ENCODE measurements around the gene TMEM184A. TPM values are rescaled to one million over a fixed set of nuclear protein-coding genes. Genes with fewer than 3 reads are reported as not detected.

The TMEM184A gene
- total and polyA plus RNA-seq, 2 of the 4 experiments (the other 2 are of a cell fraction), result 0.36 to 1.9 TPM

GRCh38 chr7:1579481-1580421 is 23.7 kb upstream of the TMEM184A start:
- H3K4me2 ChIP-seq (ENCODE audit: low read depth, low read length), result 0 out of 2 replicates have a peak overlapping the region, but pooled peaks have one; percentile 50
- ChIA-PET POLR2A (ENCODE audit: unreplicated experiment) (no interaction called here), CTCF (interaction anchor here (0.6 kb wide), 1 partner anchor 768 kb away, joined by 6 read pairs; no protein-coding TSS in a partner anchor)
- in situ Hi-C loops (cut with MboI; ENCODE audit: low sequenced_read_pairs), result loop anchor here (10.0 kb wide), 2 partner anchors 625 to 765 kb away; no protein-coding TSS in a partner anchor
- no peak overlapping the region for H3K4me3 ChIP-seq (ENCODE audit: insufficient read depth, low read depth, low read length)
- intact Hi-C loops (cut with micrococcal nuclease), result loop anchor here (1.0 kb wide), 1 partner anchor 630 kb away; no protein-coding TSS in a partner anchor
- H3K14ac ChIP-seq (replicated peaks; ENCODE audit: low read depth, low read length), result no peak overlapping the region
- no peak overlapping the region for H2BK120ac ChIP-seq (ENCODE audit: low read depth, low read length)
- H3K36me3 ChIP-seq (ENCODE audit: control insufficient read depth, insufficient read depth, low read length), result no peaks in the 10 kb centered on the region
- no peak overlapping the region for H3K9ac ChIP-seq (ENCODE audit: low read depth, low read length)
- dilution Hi-C loops (cut with HindIII; ENCODE audit: low sequenced_read_pairs, unreplicated experiment), result no loop called here
- H2AFZ ChIP-seq (replicated peaks; ENCODE audit: low read length, poor library complexity), result peak overlapping the region; percentile 71
- H3K9me3 ChIP-seq (ENCODE audit: control insufficient read depth, insufficient read depth, low read length), result no peaks in the 10 kb centered on the region
- no peak overlapping the region for H4K8ac ChIP-seq (ENCODE audit: low read depth in 2 of 2, low read length in 2 of 2)
- H3K23ac ChIP-seq (ENCODE audit: low read depth, low read length), result no peak overlapping the region
- H3K4me1 ChIP-seq (ENCODE audit: control insufficient read depth, insufficient read depth, low read length), result no peaks in the 10 kb centered on the region
- no peak overlapping the region for H2AK5ac ChIP-seq (ENCODE audit: low read depth, low read length)
- H2BK20ac ChIP-seq (ENCODE audit: low read depth, low read length), result no peak overlapping the region
- no peak overlapping the region for H3K27ac ChIP-seq (ENCODE audit: insufficient read depth, low read length)
- H4K20me1 ChIP-seq (ENCODE audit: insufficient read depth, low read length), result no peaks in the 10 kb centered on the region
- no peak overlapping the region for H2AK9ac ChIP-seq (replicated peaks; ENCODE audit: low read depth, low read length, poor library complexity)
- H4K91ac ChIP-seq (ENCODE audit: insufficient read depth, low read depth, low read length), result no peak overlapping the region
- no peak overlapping the region for H3K4ac ChIP-seq (ENCODE audit: low read depth, low read length)
- peak; percentile 32 for DNase-seq
- H3K56ac ChIP-seq (ENCODE audit: extremely low read depth, insufficient read depth, low read length), result no peak overlapping the region
- H2BK15ac ChIP-seq (ENCODE audit: low read depth, low read length), result no peak overlapping the region
- no peaks in the 10 kb centered on the region for H3K27me3 ChIP-seq (ENCODE audit: control insufficient read depth, insufficient read depth, low read length)
- H3K9me1 ChIP-seq (ENCODE audit: insufficient read depth, low read length), result no peaks in the 10 kb centered on the region
- WGBS, 2 experiments (ENCODE audit: extremely low coverage in 2 of 2, insufficient read length in 1 of 2), result 17% methylated on average over 6 of the region's 14 CpGs; no CpG with 5 or more reads in 1 of the 2 experiments
- BruUV-seq (replicated peaks), result no TSS peak
- no peak overlapping the region for H2BK5ac ChIP-seq (ENCODE audit: low read depth, low read length, poor library complexity, severe bottlenecking)
- peak; percentile 99 for ATAC-seq (ENCODE audit: low read depth)
- H3K79me1 ChIP-seq (ENCODE audit: low read depth in 1 of 2, low read length in 2 of 2), result no peaks in the 10 kb centered on the region
- no peak overlapping the region for H4K5ac ChIP-seq (ENCODE audit: low read depth, low read length)
- no peak overlapping the region for H3K18ac ChIP-seq (ENCODE audit: low read depth, low read length)
- TF ChIP-seq RFX5 (IDR thresholded peaks at IDR 0.05; ENCODE audit: low read depth, low read length) (no peak), BHLHE40 (IDR thresholded peaks at IDR 0.05; ENCODE audit: low read depth, low read length) (no peak), CHD1 (IDR thresholded peaks at IDR 0.05; ENCODE audit: low read depth, low read length) (no peak), NFE2L2 (IDR thresholded peaks at IDR 0.05; ENCODE audit: low read depth, low read length) (no peak), POLR2A (IDR thresholded peaks at IDR 0.05; ENCODE audit: low read depth, low read length) (no peak), FOS (IDR thresholded peaks at IDR 0.05; ENCODE audit: low read depth, low read length) (no peak), SMC3 (IDR thresholded peaks at IDR 0.05; ENCODE audit: low read depth, low read length) (peak; percentile 78), CTCF (conservative IDR thresholded peaks at IDR 0.05; ENCODE audit: low read depth, low read length) (peak; percentile 82), MXI1 (IDR thresholded peaks at IDR 0.05; ENCODE audit: borderline replicate concordance, low read depth, low read length) (no peak), RAD21 (IDR thresholded peaks at IDR 0.05; ENCODE audit: low read length) (peak; percentile 91), RCOR1 (IDR thresholded peaks at IDR 0.05; ENCODE audit: insufficient replicate concordance, low read length) (no peak)
- TF ChIP-seq, protein P1, sequence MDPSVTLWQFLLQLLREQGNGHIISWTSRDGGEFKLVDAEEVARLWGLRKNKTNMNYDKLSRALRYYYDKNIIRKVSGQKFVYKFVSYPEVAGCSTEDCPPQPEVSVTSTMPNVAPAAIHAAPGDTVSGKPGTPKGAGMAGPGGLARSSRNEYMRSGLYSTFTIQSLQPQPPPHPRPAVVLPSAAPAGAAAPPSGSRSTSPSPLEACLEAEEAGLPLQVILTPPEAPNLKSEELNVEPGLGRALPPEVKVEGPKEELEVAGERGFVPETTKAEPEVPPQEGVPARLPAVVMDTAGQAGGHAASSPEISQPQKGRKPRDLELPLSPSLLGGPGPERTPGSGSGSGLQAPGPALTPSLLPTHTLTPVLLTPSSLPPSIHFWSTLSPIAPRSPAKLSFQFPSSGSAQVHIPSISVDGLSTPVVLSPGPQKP (IDR thresholded peaks at IDR 0.05; ENCODE audit: borderline replicate concordance, low read depth, low read length), result no peak
- TF ChIP-seq, protein P2, sequence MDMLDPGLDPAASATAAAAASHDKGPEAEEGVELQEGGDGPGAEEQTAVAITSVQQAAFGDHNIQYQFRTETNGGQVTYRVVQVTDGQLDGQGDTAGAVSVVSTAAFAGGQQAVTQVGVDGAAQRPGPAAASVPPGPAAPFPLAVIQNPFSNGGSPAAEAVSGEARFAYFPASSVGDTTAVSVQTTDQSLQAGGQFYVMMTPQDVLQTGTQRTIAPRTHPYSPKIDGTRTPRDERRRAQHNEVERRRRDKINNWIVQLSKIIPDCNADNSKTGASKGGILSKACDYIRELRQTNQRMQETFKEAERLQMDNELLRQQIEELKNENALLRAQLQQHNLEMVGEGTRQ (IDR thresholded peaks at IDR 0.05; ENCODE audit: low read depth, low read length), result no peak
